Hepatocyte (in vitro differentiated cells): ENCODE measurements around the gene SGTA.

Source experiments
- EZH2 ChIP-seq: fragments of 200-600 bp; sonication (generic); IDR thresholded peaks from 2 replicates; pipeline ENCODE4 v1.6.1; 2016; ENCODE audit warnings: antibody characterized with exemption, mild to moderate bottlenecking, borderline replicate concordance
- TF ChIP-seq, protein P1 (sequence below): fragments of 200-600 bp; sonication (generic); IDR thresholded peaks from 2 replicates; pipeline ENCODE4 v1.5.1; 2016; ENCODE audit warnings: antibody characterized with exemption, mild to moderate bottlenecking; ENCODE audit not compliant: poor library complexity

GRCh38 chr19:2761876-2762782, 20.9 kb downstream of the SGTA start:
- TF ChIP-seq, protein P1, sequence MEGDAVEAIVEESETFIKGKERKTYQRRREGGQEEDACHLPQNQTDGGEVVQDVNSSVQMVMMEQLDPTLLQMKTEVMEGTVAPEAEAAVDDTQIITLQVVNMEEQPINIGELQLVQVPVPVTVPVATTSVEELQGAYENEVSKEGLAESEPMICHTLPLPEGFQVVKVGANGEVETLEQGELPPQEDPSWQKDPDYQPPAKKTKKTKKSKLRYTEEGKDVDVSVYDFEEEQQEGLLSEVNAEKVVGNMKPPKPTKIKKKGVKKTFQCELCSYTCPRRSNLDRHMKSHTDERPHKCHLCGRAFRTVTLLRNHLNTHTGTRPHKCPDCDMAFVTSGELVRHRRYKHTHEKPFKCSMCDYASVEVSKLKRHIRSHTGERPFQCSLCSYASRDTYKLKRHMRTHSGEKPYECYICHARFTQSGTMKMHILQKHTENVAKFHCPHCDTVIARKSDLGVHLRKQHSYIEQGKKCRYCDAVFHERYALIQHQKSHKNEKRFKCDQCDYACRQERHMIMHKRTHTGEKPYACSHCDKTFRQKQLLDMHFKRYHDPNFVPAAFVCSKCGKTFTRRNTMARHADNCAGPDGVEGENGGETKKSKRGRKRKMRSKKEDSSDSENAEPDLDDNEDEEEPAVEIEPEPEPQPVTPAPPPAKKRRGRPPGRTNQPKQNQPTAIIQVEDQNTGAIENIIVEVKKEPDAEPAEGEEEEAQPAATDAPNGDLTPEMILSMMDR: no peak
- TF ChIP-seq EZH2: no peak
